BLaER1 treated with 17β-estradiol and CSF1 and Interleukin-3, amounts not matched to agents 10 nM and 100 nM (cell line): ENCODE measurements around the gene KAT6B.

Source experiments
- H3K27ac ChIP-seq, 11 experiments: shearing (Covaris generic); formaldehyde crosslinking; 2 replicates each; pipeline ENCODE4 v1.8.1; 2022
- H3K27me3 ChIP-seq, 11 experiments: shearing (Covaris generic); formaldehyde crosslinking; 2 replicates each; pipeline ENCODE4 v1.8.1; 2022
- H3K36me3 ChIP-seq, 11 experiments: shearing (Covaris generic); formaldehyde crosslinking; 2 replicates each; pipeline ENCODE4 v1.8.1; 2022
- H3K4me1 ChIP-seq, 10 experiments: shearing (Covaris generic); formaldehyde crosslinking; 2 replicates each; pipeline ENCODE4 v1.8.1; 2022
- H3K4me2 ChIP-seq, 11 experiments: shearing (Covaris generic); formaldehyde crosslinking; 2 replicates each; pipeline ENCODE4 v1.8.1; 2022
- H3K4me3 ChIP-seq, 10 experiments: shearing (Covaris generic); formaldehyde crosslinking; 2 replicates each; pipeline ENCODE4 v1.8.1; 2022
- H3K9ac ChIP-seq, 11 experiments: shearing (Covaris generic); formaldehyde crosslinking; 2 replicates each; pipeline ENCODE4 v1.8.1; 2022
- H3K9me3 ChIP-seq, 11 experiments: shearing (Covaris generic); formaldehyde crosslinking; replicated peaks in 1 of 11; 2 replicates each; pipeline ENCODE4 v1.8.1; 2022
- H4K20me1 ChIP-seq, 11 experiments: shearing (Covaris generic); formaldehyde crosslinking; 2 replicates each; pipeline ENCODE4 v1.8.1; 2022
- Cebpa-rat ChIP-seq, 11 experiments: shearing (Covaris generic); IDR thresholded peaks; 2 replicates each; pipeline ENCODE4 v1.8.1; 2022

KAT6B gene

GRCh38 chr10:74967911-74968666 is 141.7 kb downstream of the KAT6B start:
- H3K27ac ChIP-seq, result no peak overlapping the region
- peak overlapping the region; percentile 7 to 66 (median 32); a peak in 19 of 22 replicates for H3K4me2 ChIP-seq
- no peak overlapping the region for H3K9ac ChIP-seq
- H3K36me3 ChIP-seq, result peaks cover 9 to 49% (median 39%) of the 10 kb centered on the region in 11 experiments; a peak in 18 of 22 replicates
- peaks cover 0 to 22% (median 14%) of the 10 kb centered on the region in 11 experiments; a peak in 13 of 22 replicates for H3K9me3 ChIP-seq
- H3K27me3 ChIP-seq, result no peaks in the 10 kb centered on the region
- H3K4me1 ChIP-seq, result peaks cover 0 to 27% (median 14%) of the 10 kb centered on the region in 10 experiments; a peak in 18 of 20 replicates
- H3K4me3 ChIP-seq, result no peak overlapping the region
- no peak for TF ChIP-seq Cebpa-rat (IDR thresholded peaks at IDR 0.05)
- peaks cover 0 to 10% (median 0%) of the 10 kb centered on the region in 11 experiments; a peak in 3 of 22 replicates for H4K20me1 ChIP-seq

GRCh38 chr10:74968667-74969061 is 142.3 kb downstream of the KAT6B start:
- no peak overlapping the region for H3K4me3 ChIP-seq
- peaks cover 0 to 10% (median 0%) of the 10 kb centered on the region in 11 experiments; a peak in 3 of 22 replicates for H4K20me1 ChIP-seq
- H3K9me3 ChIP-seq, result peaks cover 0 to 22% (median 14%) of the 10 kb centered on the region in 11 experiments; a peak in 13 of 22 replicates
- no peak for TF ChIP-seq Cebpa-rat (IDR thresholded peaks at IDR 0.05)
- peaks cover 10 to 55% (median 39%) of the 10 kb centered on the region in 11 experiments; a peak in 20 of 22 replicates for H3K36me3 ChIP-seq
- no peak overlapping the region for H3K9ac ChIP-seq
- H3K4me1 ChIP-seq, result peaks cover 0 to 27% (median 14%) of the 10 kb centered on the region in 10 experiments; a peak in 18 of 20 replicates
- no peaks in the 10 kb centered on the region for H3K27me3 ChIP-seq
- H3K4me2 ChIP-seq, result peak overlapping the region in 4 of 11 experiments; percentile 7 to 52 (median 36); a peak in 6 of 22 replicates
- H3K27ac ChIP-seq, result no peak overlapping the region

- H3K4me3 ChIP-seq, result no peak overlapping the region
- 0 out of 22 replicates have a peak, but pooled peaks of 1 of the 11 experiments have one; percentile 7 for TF ChIP-seq Cebpa-rat (IDR thresholded peaks at IDR 0.05)
- peaks cover 0 to 21% (median 14%) of the 10 kb centered on the region in 11 experiments; a peak in 13 of 22 replicates for H3K9me3 ChIP-seq
- 0 out of 22 replicates have a peak overlapping the region, but pooled peaks of 2 of the 11 experiments have one; percentile 40 to 52 for H3K4me2 ChIP-seq
- peaks cover 0 to 10% (median 0%) of the 10 kb centered on the region in 11 experiments; a peak in 3 of 22 replicates for H4K20me1 ChIP-seq
- no peak overlapping the region for H3K27ac ChIP-seq
- H3K36me3 ChIP-seq, result peaks cover 10 to 56% (median 39%) of the 10 kb centered on the region in 11 experiments; a peak in 20 of 22 replicates
- H3K27me3 ChIP-seq, result no peaks in the 10 kb centered on the region
- no peak overlapping the region for H3K9ac ChIP-seq
- H3K4me1 ChIP-seq, result peaks cover 0 to 27% (median 14%) of the 10 kb centered on the region in 10 experiments; a peak in 18 of 20 replicates
These were observed 142.7 kb downstream of the KAT6B start for GRCh38 chr10:74969093-74969492.

- Histone ChIP-seq H3K27ac (no peak overlapping the region), H3K9ac (no peak overlapping the region), H3K36me3 (peaks cover 8 to 53% (median 39%) of the 10 kb centered on the region in 11 experiments; a peak in 20 of 22 replicates), H3K4me3 (no peak overlapping the region), H3K9me3 (peaks cover 0 to 21% (median 14%) of the 10 kb centered on the region in 11 experiments; a peak in 13 of 22 replicates), H3K4me1 (peaks cover 0 to 27% (median 14%) of the 10 kb centered on the region in 10 experiments; a peak in 18 of 20 replicates), H3K27me3 (no peaks in the 10 kb centered on the region), H3K4me2 (no peak overlapping the region), H4K20me1 (peaks cover 0 to 10% (median 0%) of the 10 kb centered on the region in 11 experiments; a peak in 3 of 22 replicates)
- no peak for TF ChIP-seq Cebpa-rat (IDR thresholded peaks at IDR 0.05)
These were observed 143.1 kb downstream of the KAT6B start for GRCh38 chr10:74969530-74969929.

GRCh38 chr10:74973741-74974392 is 147.5 kb downstream of the KAT6B start:
- Histone ChIP-seq H3K4me1 (peaks cover 0 to 22% (median 15%) of the 10 kb centered on the region in 10 experiments; a peak in 16 of 20 replicates), H3K27ac (no peak overlapping the region), H3K4me3 (no peak overlapping the region), H3K36me3 (peaks cover 22 to 70% (median 63%) of the 10 kb centered on the region in 11 experiments), H3K9ac (no peak overlapping the region), H4K20me1 (peaks cover 0 to 2% (median 0%) of the 10 kb centered on the region in 11 experiments; a peak in 2 of 22 replicates), H3K27me3 (no peaks in the 10 kb centered on the region), H3K9me3 (no peaks in the 10 kb centered on the region), H3K4me2 (no peak overlapping the region)
- no peak for TF ChIP-seq Cebpa-rat (IDR thresholded peaks at IDR 0.05)

GRCh38 chr10:74975758-74976157 is 149.4 kb downstream of the KAT6B start:
- Histone ChIP-seq H3K4me3 (no peak overlapping the region), H3K27me3 (no peaks in the 10 kb centered on the region), H3K4me2 (no peak overlapping the region), H3K27ac (no peak overlapping the region), H3K4me1 (peaks cover 0 to 21% (median 15%) of the 10 kb centered on the region in 10 experiments; a peak in 16 of 20 replicates), H3K36me3 (peaks cover 34 to 86% (median 75%) of the 10 kb centered on the region in 11 experiments), H3K9me3 (no peaks in the 10 kb centered on the region), H3K9ac (no peak overlapping the region), H4K20me1 (no peaks in the 10 kb centered on the region)
- TF ChIP-seq Cebpa-rat (IDR thresholded peaks at IDR 0.05), result no peak

GRCh38 chr10:74976565-74976964 is 150.2 kb downstream of the KAT6B start:
- peaks cover 37 to 91% (median 80%) of the 10 kb centered on the region in 11 experiments for H3K36me3 ChIP-seq
- H3K9me3 ChIP-seq, result no peaks in the 10 kb centered on the region
- 0 out of 22 replicates have a peak overlapping the region, but pooled peaks of 1 of the 11 experiments have one; percentile 35 for H3K4me2 ChIP-seq
- no peak for TF ChIP-seq Cebpa-rat (IDR thresholded peaks at IDR 0.05)
- no peaks in the 10 kb centered on the region for H3K27me3 ChIP-seq
- H4K20me1 ChIP-seq, result no peaks in the 10 kb centered on the region
- H3K4me1 ChIP-seq, result peaks cover 0 to 21% (median 15%) of the 10 kb centered on the region in 10 experiments; a peak in 16 of 20 replicates
- no peak overlapping the region for H3K27ac ChIP-seq
- no peak overlapping the region for H3K9ac ChIP-seq
- no peak overlapping the region for H3K4me3 ChIP-seq

- H3K9ac ChIP-seq, result no peak overlapping the region
- no peak overlapping the region for H3K27ac ChIP-seq
- no peaks in the 10 kb centered on the region for H3K27me3 ChIP-seq
- H4K20me1 ChIP-seq, result no peaks in the 10 kb centered on the region
- H3K9me3 ChIP-seq, result no peaks in the 10 kb centered on the region
- H3K4me2 ChIP-seq, result peak overlapping the region in 7 of 11 experiments; percentile 35 to 62 (median 59); a peak in 10 of 22 replicates
- no peak overlapping the region for H3K4me3 ChIP-seq
- no peak for TF ChIP-seq Cebpa-rat (IDR thresholded peaks at IDR 0.05)
- H3K4me1 ChIP-seq, result peaks cover 0 to 21% (median 15%) of the 10 kb centered on the region in 10 experiments; a peak in 16 of 20 replicates
- H3K36me3 ChIP-seq, result peaks cover 42 to 95% (median 84%) of the 10 kb centered on the region in 11 experiments
These were observed 150.7 kb downstream of the KAT6B start for GRCh38 chr10:74977072-74977471.
